ENCODE data around the gene DNAH11. TPM values are rescaled to one million over a fixed set of nuclear protein-coding genes. Genes with fewer than 3 reads are reported as not detected.

Gene DNAH11
- total and polyA plus RNA-seq, 2 of the 13 experiments (the other 11 are each of a cell fraction or from before 2014, with no cell fraction given), result not detected

DNA sequence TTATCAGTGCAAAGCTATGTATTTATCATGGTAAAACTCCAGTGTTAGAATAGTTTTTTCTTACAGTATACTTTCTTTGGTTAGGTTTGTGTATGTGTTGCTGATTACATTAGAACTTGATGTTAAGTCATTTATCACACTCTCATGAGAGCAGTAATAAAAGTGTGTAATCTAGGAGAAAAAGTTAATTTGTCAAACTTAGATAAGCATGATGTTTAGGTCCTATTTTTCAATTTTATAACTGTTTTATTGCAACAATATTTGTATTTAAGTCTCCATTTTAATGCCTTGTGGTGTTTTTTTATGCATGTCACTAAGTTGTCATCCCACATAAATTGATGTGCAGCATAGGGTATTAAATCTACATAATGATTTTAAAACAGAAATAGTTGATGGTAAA lies 28.8 kb upstream of the DNAH11 start:
- no peaks in the 10 kb centered on the region for H3K79me2 ChIP-seq (ENCODE audit: insufficient read depth, low read length)
- no peaks in the 10 kb centered on the region for H3K27me3 ChIP-seq (ENCODE audit: control insufficient read depth in 1 of 2, insufficient read depth in 2 of 2, low read length in 2 of 2)
- intact Hi-C loops (cut with micrococcal nuclease; ENCODE audit: unreplicated experiment), result no loop called here
- no peak overlapping the region for H3K9ac ChIP-seq (ENCODE audit: insufficient read depth, low read depth, low read length)
- no peaks in the 10 kb centered on the region for H4K20me1 ChIP-seq (ENCODE audit: insufficient read depth, low read length)
- ATAC-seq (no peak), FAIRE-seq (no peak), DNase-seq (ENCODE audit: low spot score) (no peak)
- no peaks in the 10 kb centered on the region for H3K9me3 ChIP-seq (ENCODE audit: low read length)
- H3K4me1 ChIP-seq (ENCODE audit: insufficient read depth, low read length), result no peaks in the 10 kb centered on the region
- ChIA-PET CTCF (ENCODE audit: low intra/inter-chr PET ratio, low total read pairs) (no interaction called here), POLR2A (no interaction called here)
- H3K27ac ChIP-seq (ENCODE audit: extremely low read length, insufficient read depth, low read length), result no peak overlapping the region
- TF ChIP-seq ZNF790 (CRISPR knock-in tag; IDR thresholded peaks at IDR 0.05; ENCODE audit: borderline replicate concordance) (no peak), ZNF292 (CRISPR knock-in tag; IDR thresholded peaks at IDR 0.05; ENCODE audit: borderline replicate concordance, low read depth) (no peak), GLI4 (CRISPR knock-in tag; IDR thresholded peaks at IDR 0.05; ENCODE audit: borderline replicate concordance) (no peak), ARHGAP35 (CRISPR knock-in tag; IDR thresholded peaks at IDR 0.05; ENCODE audit: borderline replicate concordance) (no peak), MTA1 (CRISPR knock-in tag; IDR thresholded peaks at IDR 0.05; ENCODE audit: borderline replicate concordance) (no peak)
- TF ChIP-seq, protein P1, sequence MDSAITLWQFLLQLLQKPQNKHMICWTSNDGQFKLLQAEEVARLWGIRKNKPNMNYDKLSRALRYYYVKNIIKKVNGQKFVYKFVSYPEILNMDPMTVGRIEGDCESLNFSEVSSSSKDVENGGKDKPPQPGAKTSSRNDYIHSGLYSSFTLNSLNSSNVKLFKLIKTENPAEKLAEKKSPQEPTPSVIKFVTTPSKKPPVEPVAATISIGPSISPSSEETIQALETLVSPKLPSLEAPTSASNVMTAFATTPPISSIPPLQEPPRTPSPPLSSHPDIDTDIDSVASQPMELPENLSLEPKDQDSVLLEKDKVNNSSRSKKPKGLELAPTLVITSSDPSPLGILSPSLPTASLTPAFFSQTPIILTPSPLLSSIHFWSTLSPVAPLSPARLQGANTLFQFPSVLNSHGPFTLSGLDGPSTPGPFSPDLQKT (CRISPR knock-in tag; IDR thresholded peaks at IDR 0.05; ENCODE audit: borderline replicate concordance), result no peak
- no peak overlapping the region for H3K4me3 ChIP-seq (replicated peaks in 1 of 3; ENCODE audit: insufficient read depth in 1 of 3, low read depth in 2 of 3, low read length in 3 of 3)
- in situ Hi-C loops (cut with HindIII; ENCODE audit: extremely low pct_ligation_motif_present, low pct_unique_long_range_greater_than_20kb), result loop anchor here (25.0 kb wide), 1 partner anchor 727 kb away; the partner anchor contains the start of gene SP8
- no peak overlapping the region for H2AFZ ChIP-seq (ENCODE audit: low read length)
- peaks cover 2 to 6% of the 10 kb centered on the region in 2 experiments; a peak in 1 of 5 replicates for H3K36me3 ChIP-seq (replicated peaks in 1 of 2; ENCODE audit: control insufficient read depth in 1 of 2, insufficient read depth in 2 of 2, low read length in 2 of 2)
- BruUV-seq (replicated peaks), result no TSS peak
- H3K4me2 ChIP-seq (ENCODE audit: low read depth, low read length), result no peak overlapping the region

DNA sequence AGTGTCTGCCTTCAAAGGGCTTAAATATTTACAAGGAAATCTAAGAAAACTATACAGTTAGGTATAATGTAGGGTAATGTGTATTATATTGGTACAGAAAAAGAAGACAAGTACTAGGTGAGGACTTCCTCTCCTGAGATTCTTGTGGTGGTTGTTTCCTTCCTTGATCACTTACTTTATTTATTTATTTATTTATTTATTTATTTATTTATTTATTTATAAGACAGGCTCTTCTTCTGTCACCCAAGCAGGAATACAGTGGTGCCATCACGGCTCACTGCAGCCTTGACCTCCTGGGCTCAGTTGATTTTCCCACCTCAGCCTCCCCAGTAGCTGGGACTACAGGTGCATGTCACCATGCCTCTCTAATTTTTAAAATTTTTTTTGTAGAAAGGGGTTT lies 18.2 kb upstream of the DNAH11 start:
- no peak overlapping the region for H3K27ac ChIP-seq (ENCODE audit: extremely low read length, insufficient read depth, low read length)
- H3K9me3 ChIP-seq (ENCODE audit: low read length), result peaks cover 8% of the 10 kb centered on the region
- no peak overlapping the region for H3K4me2 ChIP-seq (ENCODE audit: low read depth, low read length)
- no peaks in the 10 kb centered on the region for H3K79me2 ChIP-seq (ENCODE audit: insufficient read depth, low read length)
- no peak overlapping the region for H3K9ac ChIP-seq (ENCODE audit: insufficient read depth, low read depth, low read length)
- ChIA-PET CTCF (ENCODE audit: low intra/inter-chr PET ratio, low total read pairs) (no interaction called here), POLR2A (no interaction called here)
- H3K27me3 ChIP-seq (ENCODE audit: control insufficient read depth in 1 of 2, insufficient read depth in 2 of 2, low read length in 2 of 2), result no peaks in the 10 kb centered on the region
- no TSS peak for BruUV-seq (replicated peaks)
- no peak for DNase-seq (ENCODE audit: low spot score)
- no peaks in the 10 kb centered on the region for H3K4me1 ChIP-seq (ENCODE audit: insufficient read depth, low read length)
- ATAC-seq, result no peak
- intact Hi-C loops (cut with micrococcal nuclease; ENCODE audit: unreplicated experiment) (no loop called here), in situ Hi-C loops (cut with HindIII; ENCODE audit: extremely low pct_ligation_motif_present, low pct_unique_long_range_greater_than_20kb) (loop anchor here (25.0 kb wide), 2 partner anchors 238 to 737 kb away; partner anchors contain the start of gene SP8)
- no peaks in the 10 kb centered on the region for H3K36me3 ChIP-seq (replicated peaks in 1 of 2; ENCODE audit: control insufficient read depth in 1 of 2, insufficient read depth in 2 of 2, low read length in 2 of 2)
- H3K4me3 ChIP-seq (replicated peaks in 1 of 3; ENCODE audit: insufficient read depth in 1 of 3, low read depth in 2 of 3, low read length in 3 of 3), result no peak overlapping the region
- H2AFZ ChIP-seq (ENCODE audit: low read length), result no peak overlapping the region
- FAIRE-seq, result no peak
- WGBS (ENCODE audit: low lambda C conversion rate), result 3% methylated on average over 1 of the region's 1 CpG
- no peaks in the 10 kb centered on the region for H4K20me1 ChIP-seq (ENCODE audit: insufficient read depth, low read length)
- TF ChIP-seq SNAPC4 (CRISPR knock-in tag; IDR thresholded peaks at IDR 0.05), result no peak

All from HepG2 (cell line).